ENCODE measurements around the gene LITAF.
"Not testable (repeated sequence)": the region's sequence is repeated elsewhere in the genome, so short reads cannot be mapped to it uniquely, and the experiment has no call there.

The LITAF gene

GRCh38 chr16:11562941-11563340 lies 23.8 kb downstream of the LITAF start:
- DNase-seq (ENCODE audit: low read depth), result no peak
- no peak for TF ChIP-seq CTCF (conservative IDR thresholded peaks at IDR 0.05; ENCODE audit: low read depth, low read length)
- H3K4me3 ChIP-seq (ENCODE audit: low read length), result no peak overlapping the region

DNA sequence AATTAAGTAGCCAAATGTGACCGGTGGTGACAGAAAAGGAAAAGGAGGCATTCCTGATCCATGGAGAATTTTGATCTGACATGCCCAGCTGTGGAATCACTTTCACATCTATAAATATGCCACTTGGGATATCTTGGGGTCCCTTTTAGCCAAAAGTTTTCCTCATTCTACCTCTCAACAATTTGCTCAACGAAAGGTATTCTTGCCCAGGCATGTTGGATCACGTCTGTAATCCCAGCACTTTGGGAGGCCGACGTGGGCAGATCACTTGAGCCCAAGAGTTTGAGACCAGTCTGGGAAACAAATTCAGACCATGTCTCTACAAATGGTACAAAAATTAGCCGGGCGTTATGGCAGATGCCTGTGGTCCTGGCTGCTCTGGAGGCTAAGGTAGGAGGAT lies 24.3 kb downstream of the LITAF start:
- DNase-seq (ENCODE audit: low read depth), result no peak
- no peak for TF ChIP-seq CTCF (conservative IDR thresholded peaks at IDR 0.05; ENCODE audit: low read depth, low read length)
- H3K4me3 ChIP-seq (ENCODE audit: low read length), result no peak overlapping the region

DNA sequence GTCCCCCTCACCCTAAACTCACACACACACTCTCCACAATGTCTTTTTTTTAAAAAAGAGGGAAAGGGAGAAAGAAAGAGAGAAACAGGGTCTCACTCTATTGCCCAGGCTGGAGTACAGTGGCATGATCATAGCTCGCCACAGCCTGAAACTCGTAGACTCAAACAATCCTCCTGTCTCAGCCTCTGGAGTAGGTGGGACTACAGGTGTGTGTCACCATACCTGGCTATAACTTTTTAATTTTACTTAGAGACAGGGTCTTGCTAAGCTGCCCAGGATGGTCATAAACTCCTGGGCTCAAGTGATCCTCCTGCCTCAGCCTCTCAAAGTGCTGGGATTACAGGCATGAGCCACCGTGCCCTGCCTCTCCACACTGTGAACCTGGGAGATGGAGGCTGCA lies 24.9 kb downstream of the LITAF start:
- H3K4me3 ChIP-seq (ENCODE audit: low read length), result no peak overlapping the region

DNA sequence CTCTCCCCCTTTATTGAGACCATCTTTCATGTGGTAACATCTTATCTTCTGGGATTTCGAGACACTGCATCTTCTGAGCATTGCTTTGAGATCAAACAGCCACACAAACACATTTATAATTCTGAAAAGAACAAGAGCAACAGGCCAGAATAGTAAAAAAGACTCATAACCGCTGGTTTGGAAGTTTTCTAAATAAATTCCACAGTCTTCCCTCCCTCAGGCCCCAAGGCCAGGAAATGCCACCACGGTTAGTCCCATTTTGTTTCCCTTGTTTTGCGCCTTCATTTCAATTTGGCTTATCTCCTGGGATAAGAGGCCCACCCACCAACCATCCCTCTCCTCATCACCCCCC lies 25.3 kb downstream of the LITAF start:
- no peak for DNase-seq (ENCODE audit: low read depth)
- no peak for TF ChIP-seq CTCF (conservative IDR thresholded peaks at IDR 0.05; ENCODE audit: low read depth, low read length)
- no peak overlapping the region for H3K4me3 ChIP-seq (ENCODE audit: low read length)

More for the DNA sequence above, 24.9 kb downstream of the LITAF start:
- no peak for DNase-seq (ENCODE audit: low read depth)
- TF ChIP-seq CTCF (conservative IDR thresholded peaks at IDR 0.05; ENCODE audit: low read depth, low read length), result no peak

- no peak for DNase-seq (ENCODE audit: low read depth)
- TF ChIP-seq CTCF (conservative IDR thresholded peaks at IDR 0.05; ENCODE audit: low read depth, low read length), result no peak
- no peak overlapping the region for H3K4me3 ChIP-seq (ENCODE audit: low read length)
Observed at GRCh38 chr16:11560701-11561453, 25.8 kb downstream of the LITAF start.

DNA sequence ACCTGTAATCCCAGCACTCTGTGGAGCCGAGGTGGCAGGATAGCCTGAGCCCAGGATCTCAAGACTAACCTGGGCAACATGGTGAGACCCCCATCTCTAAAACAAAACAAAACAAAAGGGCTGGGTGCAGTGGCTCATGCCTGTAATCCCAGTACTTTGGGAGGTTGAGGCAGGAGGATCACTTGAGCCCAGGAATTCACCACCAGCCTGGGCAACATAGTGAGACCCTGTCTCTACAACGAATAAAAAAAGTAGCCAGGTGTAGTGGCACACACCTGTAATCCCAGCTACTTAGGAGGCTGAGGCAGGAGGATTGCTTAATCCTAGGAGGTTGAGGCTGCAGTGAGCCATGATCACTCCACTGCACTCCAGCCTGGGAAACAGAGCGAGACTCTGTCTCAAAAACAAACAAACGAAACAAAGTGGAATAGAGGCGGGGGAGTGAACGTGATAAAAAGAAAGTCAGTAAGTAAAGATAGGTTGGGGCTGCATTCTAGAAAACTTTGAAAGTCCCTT lies 28.4 kb downstream of the LITAF start:
- not testable (repeated sequence) for H3K4me3 ChIP-seq (ENCODE audit: low read length); DNase-seq (ENCODE audit: low read depth)

- no peak overlapping the region for H3K4me3 ChIP-seq (ENCODE audit: low read length)
- no peak for DNase-seq (ENCODE audit: low read depth)
- TF ChIP-seq CTCF (conservative IDR thresholded peaks at IDR 0.05; ENCODE audit: low read depth, low read length), result no peak
Observed at GRCh38 chr16:11557801-11558200, 28.9 kb downstream of the LITAF start.

Measured in retinal pigment epithelial cell (primary cell).